NCI-H1436 (cell line): ENCODE results near the gene FAM167B.

ENCODE experiments used
- DNase-seq: peaks from one replicate; lab custom pipeline; 2025; lab: John Stamatoyannopoulos, UW

The FAM167B gene

GRCh38 chr1:32223683-32224082, 23.3 kb upstream of the FAM167B start:
- no peak for DNase-seq

GRCh38 chr1:32224285-32224684, 22.7 kb upstream of the FAM167B start:
- no peak for DNase-seq

- DNase-seq = no peak
Measured at GRCh38 chr1:32228771-32229170, 18.3 kb upstream of the FAM167B start.

DNA sequence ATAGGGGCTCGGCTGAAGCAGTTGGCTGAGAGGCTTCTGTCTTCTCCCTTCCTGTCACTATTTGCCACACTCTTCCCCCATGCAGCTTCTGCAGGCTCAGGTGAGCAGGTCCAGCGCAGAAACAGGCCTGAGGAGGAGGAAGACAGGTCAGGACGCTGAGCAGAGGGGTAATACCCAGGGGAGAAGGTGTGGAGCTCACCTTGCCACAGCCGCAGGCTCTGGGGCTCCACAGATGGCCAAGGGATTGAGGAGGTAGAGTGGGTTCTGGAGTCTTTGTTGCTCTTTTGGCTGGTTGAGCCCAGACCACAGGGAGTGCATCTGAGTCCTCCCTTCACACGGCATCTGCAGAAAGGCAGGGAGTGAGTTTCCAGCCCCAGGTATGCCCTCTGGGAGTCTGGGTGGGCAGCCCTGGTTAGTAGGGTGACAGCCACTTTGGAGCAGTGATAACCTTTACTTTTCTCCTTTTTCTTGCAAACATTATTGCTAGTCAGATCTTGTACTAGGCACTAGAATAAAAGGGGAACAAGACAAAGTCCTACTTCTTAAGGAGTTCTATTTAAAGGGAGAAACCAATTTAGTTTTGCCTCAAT, 15.1 kb upstream of the FAM167B start:
- DNase-seq = no peak

- DNase-seq = no peak
Measured at GRCh38 chr1:32232558-32233304, 14.3 kb upstream of the FAM167B start.

DNA sequence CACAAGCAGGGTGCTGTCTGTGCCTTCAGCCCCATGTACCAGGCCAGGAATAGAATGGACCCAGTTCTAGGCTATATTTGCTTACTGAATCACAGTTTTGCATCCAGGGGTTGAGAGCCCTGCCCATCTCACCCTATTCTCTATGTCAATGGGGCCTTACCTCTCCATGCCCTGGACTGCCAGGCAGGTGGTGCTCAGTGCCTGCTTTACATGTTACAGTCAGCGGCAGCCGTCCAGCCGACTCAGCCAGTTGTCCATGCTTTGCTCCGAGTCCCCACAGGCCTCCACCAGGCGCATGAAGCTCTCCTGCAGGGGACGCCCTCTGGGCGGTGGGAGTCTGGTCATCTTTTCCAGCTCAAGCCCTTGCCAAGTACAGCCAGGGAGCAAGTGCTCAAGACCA, 12.2 kb upstream of the FAM167B start:
- DNase-seq = no peak

GRCh38 chr1:32239337-32239736, 7.7 kb upstream of the FAM167B start:
- peak; percentile 70 for DNase-seq

DNA sequence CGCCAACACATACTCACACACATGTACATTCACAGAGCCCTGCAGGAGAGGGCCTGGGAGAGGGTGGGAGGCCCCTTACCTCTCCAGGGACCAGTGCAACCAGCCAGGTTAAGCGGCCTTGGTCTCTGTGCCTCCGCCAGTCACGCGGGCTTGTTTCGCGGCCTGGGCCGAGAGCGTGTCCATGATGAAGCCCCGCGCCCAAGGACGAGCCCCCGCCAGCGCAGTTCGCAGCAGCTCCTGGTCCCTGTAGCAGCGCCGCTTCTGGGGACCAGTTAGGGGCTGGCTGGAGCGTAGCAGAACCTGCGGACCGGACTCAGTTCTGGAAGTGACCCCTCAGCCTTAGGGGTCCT, 7.3 kb upstream of the FAM167B start:
- peak; percentile 50 for DNase-seq

GRCh38 chr1:32240140-32240951, 6.7 kb upstream of the FAM167B start:
- peak; percentile 84 for DNase-seq

- peak; percentile 34 for DNase-seq
Measured at GRCh38 chr1:32241001-32241763, 5.8 kb upstream of the FAM167B start.

DNA sequence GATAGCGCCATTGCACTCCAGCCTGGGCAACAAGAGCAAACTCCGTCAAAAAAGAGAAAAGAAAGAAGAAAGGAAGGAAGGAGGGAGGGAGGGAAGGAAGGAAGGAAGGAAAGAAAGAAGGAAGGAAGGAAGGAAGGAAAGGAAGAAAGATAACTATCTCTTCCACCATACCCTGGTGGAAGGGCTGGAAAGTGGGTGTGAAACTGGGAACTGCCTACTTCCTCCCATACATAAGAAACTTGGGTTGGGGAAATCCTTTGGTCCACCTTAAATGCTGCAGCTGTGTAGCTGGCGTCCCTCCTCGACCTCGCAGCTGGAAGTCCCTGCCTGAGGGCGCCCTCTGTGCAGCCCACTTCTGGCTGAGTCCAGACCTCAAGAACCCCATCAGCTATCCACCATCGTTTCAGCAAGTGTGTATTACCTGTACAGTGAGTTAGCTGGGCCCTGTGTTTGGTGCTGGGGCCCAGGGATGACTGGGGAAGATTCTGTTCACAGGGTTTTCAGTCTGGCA, 4.6 kb upstream of the FAM167B start:
- DNase-seq = no peak

GRCh38 chr1:32247452-32247851, 430 bp downstream of the FAM167B start:
- no peak for DNase-seq

GRCh38 chr1:32247983-32248889, 1.2 kb downstream of the FAM167B start:
- DNase-seq = peak; percentile 72

- peak; percentile 2 for DNase-seq
Measured at GRCh38 chr1:32249831-32250525, 3.0 kb downstream of the FAM167B start.

DNA sequence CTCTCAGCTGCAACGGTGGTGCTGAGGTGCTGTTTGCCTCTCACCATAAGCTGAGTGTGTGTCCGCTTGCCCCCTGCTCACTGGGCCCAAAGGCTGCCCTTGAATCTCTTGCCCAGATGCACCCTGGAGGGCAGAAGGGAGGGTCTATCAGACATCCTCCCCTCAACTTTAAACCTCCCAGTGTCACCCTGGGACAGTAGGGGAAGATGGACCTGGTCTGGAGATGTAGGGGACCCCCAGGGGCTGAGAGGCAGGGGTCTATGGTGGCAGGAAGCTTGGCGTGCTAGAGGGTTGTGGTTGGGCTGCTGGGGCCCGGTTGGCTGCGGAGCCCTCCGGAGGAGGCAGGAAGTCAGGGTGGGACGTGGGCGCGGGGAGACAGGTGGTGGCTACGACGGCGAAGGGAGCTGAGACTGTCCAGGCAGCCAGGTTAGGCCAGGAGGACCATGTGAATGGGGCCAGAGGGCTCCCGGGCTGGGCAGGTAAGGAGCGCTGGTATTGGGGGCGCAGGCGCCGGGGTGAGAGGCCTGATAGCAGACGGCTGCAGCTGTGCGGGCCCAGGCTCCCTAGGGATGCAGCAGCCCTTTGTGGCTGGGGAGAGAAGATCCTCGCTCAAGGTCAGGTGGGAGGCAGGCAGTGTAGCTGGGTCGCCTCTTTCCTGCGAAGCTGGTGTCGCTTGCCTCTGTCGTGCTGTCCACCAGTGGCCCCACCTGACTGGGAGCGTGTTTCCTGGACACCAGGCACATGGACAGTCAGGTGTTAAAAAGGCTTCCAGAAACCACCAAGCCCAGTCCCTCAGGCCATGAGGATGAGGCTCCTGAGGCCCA, 4.1 kb downstream of the FAM167B start, which contains the start of gene LCK:
LCK (plus strand) TSS at position 373 of the 824 bp plus-strand sequence. CDS start 23,065 bp downstream, outside the sequence.
- no peak for DNase-seq

GRCh38 chr1:32255072-32256071, 8.3 kb downstream of the FAM167B start:
- no peak for DNase-seq

- DNase-seq = no peak
Measured at GRCh38 chr1:32256473-32257226, 9.6 kb downstream of the FAM167B start.

- DNase-seq = no peak
Measured at GRCh38 chr1:32257227-32257508, 10.1 kb downstream of the FAM167B start.
